Stimulated activated CD4-positive, alpha-beta T cell treated with anti-CD3 and anti-CD28 coated beads, Interleukin-1b, Interleukin-23, amount 100 ng/mL, for 4 hours (primary cell): ENCODE data around the gene NDC80.
"Not testable (repeated sequence)": the region's sequence is repeated elsewhere in the genome, so short reads cannot be mapped to it uniquely, and the experiment has no call there.

Experiments used
- DNase-seq, 2 donors: peaks; one replicate each; pipeline ENCODE4 v3.0.0-alpha.2; 2020; ENCODE audit warnings: low read depth in 2 of 2

NDC80 gene

DNA sequence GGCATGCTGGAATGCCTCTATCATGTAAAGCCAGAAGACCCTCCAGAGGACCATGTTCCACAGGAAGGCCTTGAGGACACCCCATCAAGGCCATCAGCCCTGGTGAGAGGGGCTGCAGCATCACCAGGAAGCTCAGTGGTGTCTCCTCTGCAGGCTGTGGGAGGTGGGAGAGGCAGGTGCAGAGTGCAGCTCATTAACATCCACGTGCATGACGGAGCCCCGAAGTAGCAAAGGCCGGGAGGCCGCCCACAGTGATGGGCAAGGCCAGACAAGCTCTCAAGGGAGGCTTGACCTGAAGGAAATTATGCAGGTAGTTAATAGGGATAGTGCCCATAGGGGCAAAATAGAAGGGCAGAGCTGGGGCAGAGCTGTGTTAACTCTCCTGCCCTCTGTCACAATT is 53.9 kb downstream of the NDC80 start:
- DNase-seq: no peak

DNA sequence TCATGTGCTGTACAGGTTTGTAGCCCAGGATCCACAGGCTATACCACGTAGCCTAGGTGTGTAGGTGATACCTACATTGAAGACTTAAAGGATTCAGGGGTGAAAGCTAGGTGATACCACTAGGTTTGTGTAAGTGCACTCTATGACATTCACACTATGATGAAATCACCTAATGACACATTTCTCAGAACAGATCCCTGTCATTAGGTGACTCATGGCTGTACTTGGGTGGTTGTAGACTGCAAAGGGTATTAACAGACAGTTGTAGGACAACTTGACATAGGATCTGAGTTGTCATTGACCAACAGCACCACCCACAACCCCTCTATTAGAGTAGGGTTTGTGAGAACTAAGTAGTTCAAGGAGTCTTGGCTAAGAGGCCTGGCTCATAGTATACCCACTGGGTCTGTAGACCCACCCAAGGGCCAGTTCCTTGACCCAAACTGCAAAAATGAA is 56.5 kb downstream of the NDC80 start:
- no peak for DNase-seq

DNA sequence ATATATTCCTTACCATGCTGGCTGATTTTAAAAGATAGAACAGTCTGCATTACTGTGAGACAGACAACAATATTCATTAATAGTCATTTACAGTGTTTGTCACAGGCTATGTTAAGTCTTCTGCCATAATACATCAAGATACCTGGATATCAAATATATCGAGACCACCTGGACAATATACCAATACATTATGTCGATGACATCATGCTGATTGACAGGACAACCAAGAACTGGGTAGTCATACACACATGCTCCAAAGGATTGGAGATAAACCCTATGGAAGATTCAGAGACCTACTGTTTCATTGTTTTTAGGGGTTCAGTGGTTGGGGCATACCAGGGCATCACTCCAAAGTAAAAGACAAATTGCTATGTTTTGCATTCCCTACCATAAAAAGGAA is 57.6 kb downstream of the NDC80 start:
- DNase-seq: no peak

DNA sequence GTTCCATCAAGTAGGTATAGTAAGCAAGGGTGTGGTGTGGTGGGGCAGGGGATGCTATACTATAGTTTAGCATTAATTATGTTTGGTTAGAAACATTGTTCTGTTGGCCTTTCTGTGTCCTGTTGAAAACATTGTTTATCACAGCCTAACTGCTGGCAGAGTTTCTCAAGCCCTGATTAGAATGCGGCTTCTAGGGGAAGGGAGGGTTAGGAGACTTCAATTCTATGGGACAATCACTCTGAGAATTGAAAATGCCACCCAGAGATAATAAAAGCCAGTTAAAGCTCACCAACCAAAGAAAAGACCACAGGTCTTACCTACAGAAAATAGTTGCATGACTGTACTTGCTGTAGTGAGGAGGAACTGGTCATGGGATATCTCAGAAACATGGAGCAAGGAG is 64.2 kb downstream of the NDC80 start:
- no peak for DNase-seq

DNA sequence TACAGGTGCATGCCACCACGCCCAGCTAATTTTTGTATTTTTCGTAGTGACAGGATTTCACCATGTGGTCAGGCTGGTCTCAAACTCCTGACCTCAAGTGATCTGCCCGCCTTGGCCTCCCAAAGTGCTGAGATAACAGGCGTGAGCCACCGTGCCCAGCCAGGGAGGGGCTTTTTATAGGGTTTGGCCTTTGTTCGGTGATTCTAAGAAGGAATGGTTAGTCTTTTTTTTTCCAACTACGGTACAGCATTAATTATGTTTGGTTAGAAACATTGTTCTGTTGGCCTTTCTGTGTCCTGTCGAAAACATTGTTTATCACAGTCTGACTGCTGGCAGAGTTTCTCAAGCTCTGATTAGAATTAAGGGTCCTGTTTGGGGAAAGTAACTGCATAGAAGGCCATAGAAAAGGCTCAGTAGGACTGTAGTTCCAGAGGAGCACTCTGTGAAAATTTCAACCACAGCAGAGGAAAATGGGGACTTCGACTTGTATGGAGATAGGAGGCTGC is 64.8 kb downstream of the NDC80 start:
- DNase-seq: no peak

DNA sequence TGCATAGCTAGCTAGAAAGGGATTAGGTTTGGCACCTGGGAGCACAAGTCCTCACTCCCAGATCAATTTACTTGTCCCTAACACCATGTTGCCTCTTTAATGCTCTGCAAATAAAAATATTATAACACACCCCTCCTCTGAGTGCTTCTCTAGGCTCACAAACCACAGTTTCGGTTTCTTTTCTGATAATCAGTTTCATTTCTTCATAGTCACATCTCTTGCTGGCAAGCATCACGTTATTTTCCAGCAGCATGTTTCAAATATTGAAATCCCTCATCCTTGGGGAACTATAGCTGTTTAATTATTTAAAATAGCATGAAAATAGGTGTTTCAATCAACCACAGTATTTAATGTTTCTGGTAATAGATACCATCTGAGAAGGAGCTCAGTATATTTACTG is 70.3 kb downstream of the NDC80 start:
- no peak for DNase-seq

DNA sequence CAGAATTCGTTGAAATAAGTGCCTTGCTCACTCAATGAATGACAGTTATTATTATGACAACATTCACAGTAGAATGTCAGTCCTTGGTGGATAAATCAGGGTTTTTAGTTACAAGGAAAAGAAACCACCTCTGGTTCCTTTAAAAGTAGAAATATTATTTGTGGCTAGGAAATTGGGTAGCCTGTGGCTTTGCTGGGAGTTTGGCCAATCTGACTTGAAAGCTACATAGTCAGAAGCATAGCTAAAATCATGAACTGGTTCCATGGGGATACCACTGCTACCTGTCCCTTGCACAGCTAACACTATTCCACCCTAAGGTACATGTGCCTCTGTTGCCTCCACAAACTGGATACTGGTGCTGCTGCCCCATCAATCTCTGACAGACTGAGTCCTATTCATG is 71.4 kb downstream of the NDC80 start:
- no peak for DNase-seq

DNA sequence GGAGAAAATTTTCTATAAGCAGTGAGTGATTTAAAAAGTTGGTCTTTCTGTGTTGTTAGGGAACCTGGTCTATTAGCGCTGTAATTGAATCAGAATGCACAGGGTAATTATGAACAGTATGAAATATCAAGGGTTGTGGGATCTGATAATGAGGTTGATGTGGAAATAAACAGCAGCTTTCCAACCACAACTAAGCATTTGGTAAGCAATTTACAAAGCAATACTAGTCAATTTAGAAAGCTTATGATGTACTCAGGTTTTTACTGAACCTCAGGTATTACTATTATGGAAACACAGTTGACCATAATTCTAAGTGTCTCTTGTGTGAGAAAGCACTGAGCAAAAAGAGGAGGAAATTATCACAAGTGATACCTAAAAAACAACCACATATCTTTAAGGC is 73.2 kb downstream of the NDC80 start:
- no peak for DNase-seq

DNA sequence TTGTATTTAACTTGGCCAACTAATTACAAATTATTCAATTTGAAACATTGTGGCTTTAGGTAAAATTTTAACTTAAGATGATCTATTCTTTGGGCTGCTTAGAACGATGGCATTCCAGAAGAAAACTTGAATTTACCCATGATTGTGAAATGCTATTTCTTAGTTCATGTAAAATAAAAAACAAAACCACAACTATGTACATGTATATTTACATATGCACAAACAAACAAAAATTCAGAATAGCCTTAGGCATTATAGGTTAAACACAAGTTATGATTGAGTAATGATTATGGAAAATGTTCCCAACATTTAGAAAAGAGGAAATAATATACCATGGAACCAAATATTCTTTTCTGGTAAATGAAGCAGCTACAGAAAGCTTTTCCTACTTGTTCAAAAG is 80.6 kb downstream of the NDC80 start:
- no peak for DNase-seq

DNA sequence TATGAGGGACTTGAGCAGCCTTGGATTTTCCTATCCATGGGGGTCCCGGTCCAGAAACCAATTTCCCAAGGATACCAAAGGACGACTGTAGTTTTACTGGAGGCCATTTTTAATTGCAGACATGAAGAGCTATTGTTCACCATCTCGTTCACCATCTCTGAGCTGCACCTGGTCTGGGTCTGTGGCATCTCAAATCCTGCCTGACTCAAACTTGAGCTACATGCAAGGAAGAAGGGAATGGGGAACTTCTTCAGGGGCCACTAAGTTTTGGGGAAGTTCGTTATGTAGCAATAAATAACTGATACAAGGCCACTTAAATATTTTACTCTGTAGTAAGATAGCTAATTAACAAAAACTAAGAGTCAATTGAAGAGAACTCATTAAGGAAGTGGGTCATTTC is 82.1 kb downstream of the NDC80 start:
- DNase-seq: no peak

DNA sequence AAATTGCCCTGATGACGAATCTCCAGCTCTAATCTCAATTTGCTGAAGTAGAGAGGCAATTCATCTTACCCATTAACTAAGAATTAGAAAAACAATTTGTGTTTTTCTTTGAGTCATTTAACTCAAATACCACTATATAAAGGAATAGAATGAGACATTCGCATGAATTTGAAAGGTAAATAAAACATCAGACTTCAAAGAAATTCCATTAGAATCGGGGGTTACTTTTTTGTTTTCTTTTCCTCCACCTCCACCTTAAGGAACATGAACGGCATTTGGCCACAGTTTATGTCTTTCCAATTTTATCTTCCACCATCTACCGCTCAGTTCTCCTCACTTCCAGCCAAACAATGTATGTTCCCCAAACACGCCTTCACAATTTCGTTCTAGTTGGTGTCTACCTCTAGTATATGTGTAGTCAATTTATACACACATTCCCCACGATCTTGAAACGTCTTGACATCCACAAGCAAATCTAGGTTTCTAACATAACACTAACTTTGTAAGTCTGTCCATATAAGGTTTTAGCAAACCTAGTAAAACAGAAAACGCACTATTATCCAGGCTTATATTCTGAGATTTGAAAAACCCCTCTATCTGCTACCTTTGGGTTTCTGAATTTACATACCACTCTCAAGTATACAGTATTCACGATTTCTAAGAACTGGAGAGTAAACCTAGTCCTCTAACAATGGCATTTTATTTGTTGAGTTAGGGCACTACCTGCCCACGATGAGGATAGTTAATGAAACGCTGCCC is 83.0 kb downstream of the NDC80 start:
- DNase-seq: no peak

DNA sequence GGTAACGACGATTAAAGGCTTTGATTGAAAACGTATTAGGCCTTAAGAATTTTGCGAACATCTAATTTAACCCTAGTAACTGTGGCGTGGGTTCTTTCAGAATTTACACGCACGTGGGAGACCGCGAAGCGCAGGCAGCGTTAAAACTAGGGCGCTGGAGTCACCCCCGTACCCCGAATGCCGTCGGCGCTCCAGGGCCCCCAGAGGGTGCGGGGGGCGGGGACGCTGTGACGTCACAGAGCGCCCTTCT is 83.5 kb downstream of the NDC80 start:
- DNase-seq: peak; percentile 72

DNA sequence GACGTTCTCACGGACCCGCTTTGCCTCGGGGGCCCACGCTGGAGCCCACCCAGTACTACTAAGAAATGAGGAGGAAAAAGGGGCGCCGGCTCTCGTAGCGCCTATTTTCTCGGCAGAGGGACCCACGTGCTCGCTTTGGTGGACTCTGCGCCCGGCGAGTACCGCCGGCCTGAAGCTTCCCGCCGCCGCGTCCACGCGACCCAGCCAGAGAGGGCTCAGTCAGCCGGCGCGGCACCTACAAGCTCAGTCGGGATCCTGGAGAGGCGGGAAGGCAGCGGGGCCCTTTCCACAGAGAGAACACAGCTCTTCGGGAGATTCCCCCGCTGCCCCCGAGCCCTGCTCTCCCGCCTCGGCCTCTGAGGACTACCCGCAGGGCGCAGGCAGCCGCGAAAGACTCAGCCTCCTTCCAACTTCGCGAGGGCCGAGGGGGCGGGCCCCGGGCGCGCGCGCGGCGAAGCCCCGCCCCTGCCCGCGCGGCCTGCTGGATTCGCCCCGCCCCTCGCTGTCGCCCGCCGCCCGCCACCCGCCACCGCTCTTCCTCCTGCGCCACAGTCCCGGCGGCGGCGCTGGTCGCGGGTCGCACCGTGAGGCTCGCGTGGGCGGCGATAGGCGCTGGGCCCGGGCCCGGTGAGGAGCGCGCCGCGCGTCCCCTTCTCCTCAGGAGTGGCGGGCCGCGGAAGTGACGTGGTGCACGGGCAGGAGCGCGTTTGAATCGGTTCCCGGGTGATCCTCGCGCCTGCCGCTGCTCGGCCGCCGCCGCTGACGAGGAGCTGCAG is 84.0 kb downstream of the NDC80 start, which contains the start of gene SMCHD1:
SMCHD1 (plus strand) TSS at position 549 of the 776 bp plus-strand sequence. CDS start 350 bp downstream, outside the sequence.
- DNase-seq: peak; percentile 90 to 94

DNA sequence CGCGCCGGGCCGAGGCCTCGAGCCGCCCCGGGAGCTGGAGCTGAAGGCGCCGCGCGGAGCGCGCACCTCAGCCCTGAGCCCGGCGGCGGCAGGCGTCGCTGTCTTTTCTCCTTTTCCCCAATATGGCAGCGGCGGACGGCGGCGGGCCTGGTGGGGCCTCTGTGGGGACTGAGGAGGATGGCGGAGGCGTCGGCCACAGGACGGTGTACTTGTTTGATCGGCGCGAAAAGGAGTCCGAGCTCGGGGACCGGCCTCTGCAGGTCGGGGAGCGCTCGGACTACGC is 84.5 kb downstream of the NDC80 start:
- DNase-seq: no peak

DNA sequence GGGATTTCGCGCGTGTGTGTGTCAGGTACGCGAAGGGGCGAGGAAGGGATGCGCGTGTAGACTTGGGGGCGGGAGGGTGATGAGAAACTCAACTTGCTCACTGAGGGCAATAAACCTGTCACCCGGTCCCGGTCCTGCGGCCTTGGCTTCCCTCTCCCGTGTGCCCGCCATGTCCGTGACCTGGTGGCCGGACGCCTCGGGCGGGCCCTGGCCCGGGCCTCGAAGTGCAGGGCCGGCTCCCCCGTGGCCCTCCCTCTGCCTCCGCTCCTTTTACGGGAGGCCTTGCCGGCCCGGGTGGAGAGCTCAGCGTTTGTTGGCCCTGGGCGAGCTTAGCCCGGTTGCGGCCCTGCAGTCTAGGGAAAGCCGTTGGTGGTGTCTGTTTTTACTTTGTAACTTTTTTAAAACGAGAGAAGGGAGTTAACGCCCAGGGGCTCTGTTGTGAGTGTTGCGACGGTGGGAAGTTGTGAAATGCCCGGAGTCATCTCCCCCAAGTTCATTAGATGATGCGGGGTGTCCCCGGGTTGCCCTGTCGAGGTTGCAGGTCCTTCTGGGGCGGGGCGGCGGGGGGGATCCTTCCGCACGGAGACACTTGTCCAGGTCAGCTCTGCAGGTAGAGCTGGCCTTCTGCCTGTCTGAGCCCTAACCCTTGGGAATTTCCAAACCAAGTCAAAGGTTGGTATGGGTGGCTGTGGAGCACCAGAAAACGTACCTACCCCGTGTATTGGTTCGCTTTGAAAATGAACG is 85.1 kb downstream of the NDC80 start:
- DNase-seq: peak in 1 of 2 donors; percentile 41

DNA sequence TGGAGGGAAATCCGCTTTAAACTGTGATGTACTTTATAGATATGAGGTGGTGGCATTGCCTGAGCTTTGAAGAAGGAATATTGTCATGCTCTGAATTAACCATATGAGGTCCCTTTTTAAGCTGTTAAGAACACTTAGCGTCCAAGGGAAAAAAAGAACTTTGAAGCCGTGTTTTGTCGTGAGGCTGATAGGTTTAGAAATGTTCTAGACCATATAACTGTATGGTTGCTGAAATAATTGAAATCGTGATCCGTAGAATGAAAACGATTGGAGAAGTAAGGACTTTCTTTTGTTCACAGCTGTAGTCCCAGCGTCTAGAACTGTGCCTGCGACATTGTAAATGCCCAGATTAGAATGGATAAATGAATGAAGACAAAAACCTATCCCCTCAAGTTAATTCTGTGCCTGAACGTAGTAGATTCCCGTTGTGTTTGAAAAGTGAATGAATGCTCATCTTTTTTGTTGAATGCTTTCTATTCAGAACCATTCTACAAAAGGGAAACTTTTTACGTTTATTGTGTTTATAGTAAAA is 85.7 kb downstream of the NDC80 start:
- no peak for DNase-seq

DNA sequence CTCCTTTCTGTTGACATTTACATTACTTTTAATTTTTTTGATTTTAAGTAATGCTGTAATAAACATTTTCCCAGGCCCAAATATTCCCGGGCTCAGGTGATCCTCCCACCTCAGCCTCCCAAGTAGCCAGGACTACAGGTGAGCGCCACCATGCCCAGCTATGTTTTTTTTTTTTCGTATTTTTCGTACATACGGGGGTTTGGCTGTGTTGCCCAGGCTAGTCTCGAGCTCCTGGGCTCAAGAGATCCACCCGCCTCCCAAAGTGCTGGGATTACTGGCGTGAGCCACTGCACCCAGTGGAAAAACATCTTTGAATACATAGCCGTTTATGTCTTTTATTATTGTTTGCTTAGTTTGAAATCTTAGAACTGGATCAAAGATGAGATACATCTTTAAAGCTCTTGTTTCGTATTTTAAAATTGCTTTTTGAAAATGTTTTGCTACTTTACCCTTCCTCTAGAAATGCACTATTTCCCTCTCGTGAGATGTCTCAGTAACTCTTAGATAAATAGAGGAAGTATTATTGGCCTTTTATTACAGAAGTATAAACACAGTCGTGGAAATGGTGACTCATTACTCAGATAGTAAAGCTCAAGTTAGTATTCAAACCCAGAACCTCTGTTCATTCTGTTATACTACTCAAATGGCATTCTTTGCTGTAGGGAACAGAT is 86.6 kb downstream of the NDC80 start:
- no peak for DNase-seq

DNA sequence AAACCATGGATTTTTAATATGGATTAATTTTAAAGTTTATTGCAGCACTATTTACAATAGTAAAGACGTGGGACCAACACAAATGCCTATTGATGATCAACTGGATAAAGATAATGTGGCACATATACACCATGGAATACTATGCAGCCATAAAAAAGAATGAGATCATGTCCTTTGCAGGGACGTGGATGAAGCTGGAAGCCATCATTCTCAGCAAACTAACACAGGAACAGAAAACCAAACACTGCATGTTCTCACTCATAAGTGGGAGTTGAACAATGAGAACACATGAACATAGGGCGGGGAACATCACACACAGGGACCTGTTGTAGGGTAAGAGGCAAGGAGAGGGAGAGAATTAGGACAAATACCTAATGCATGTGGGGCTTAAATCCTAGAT is 89.5 kb downstream of the NDC80 start:
- DNase-seq: not testable (repeated sequence)

DNA sequence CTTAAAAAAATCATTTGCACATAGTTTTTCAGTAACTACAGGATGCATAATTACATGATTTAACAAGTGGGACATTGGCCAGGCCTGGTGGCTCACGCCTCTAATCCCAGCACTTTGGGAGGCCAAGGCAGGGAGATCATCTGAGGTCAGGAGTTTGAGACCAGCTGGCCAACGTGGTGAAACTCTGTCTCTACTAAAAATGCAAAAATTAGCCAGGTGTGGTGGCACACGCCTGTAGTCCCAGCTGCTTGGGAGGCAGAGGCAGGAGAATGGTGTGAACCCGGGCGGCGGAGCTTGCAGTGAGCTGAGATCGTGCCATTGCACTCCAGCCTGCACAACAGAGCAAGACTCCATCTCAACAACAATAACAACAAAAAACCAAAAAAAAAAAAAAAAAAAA is 90.9 kb downstream of the NDC80 start:
- not testable (repeated sequence) for DNase-seq

DNA sequence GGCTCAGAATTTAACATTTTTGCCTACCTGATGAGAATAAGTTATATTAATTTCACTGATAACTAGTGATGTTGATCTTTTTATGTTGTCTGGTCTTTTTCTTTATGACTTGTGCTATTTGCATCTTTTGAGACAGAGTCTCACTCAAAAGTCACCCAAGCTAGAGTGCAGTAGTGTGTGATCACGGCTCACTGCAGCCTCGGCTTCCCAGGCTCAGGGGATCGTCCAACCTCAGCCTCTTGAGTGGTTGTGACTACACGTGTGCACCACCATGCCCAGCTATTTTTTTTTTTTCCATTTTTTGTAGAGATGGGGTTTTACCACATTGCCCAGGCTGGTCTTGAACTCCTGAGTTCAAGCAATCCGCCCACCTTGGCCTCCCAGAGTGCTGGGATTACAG is 91.6 kb downstream of the NDC80 start:
- no peak for DNase-seq
